HG02981 (cell line): ENCODE results near the gene ITPR1.
"Not testable (repeated sequence)": the region's sequence is repeated elsewhere in the genome, so short reads cannot be mapped to it uniquely, and the experiment has no call there.

Experiments used
- ATAC-seq: cut with Tn5 transposase; IDR thresholded peaks from one replicate; pipeline ENCODE4 v1.9.1; 2021; ENCODE audit warnings: mild to moderate bottlenecking, moderate library complexity; ENCODE audit not compliant: unreplicated experiment

ITPR1 gene

DNA sequence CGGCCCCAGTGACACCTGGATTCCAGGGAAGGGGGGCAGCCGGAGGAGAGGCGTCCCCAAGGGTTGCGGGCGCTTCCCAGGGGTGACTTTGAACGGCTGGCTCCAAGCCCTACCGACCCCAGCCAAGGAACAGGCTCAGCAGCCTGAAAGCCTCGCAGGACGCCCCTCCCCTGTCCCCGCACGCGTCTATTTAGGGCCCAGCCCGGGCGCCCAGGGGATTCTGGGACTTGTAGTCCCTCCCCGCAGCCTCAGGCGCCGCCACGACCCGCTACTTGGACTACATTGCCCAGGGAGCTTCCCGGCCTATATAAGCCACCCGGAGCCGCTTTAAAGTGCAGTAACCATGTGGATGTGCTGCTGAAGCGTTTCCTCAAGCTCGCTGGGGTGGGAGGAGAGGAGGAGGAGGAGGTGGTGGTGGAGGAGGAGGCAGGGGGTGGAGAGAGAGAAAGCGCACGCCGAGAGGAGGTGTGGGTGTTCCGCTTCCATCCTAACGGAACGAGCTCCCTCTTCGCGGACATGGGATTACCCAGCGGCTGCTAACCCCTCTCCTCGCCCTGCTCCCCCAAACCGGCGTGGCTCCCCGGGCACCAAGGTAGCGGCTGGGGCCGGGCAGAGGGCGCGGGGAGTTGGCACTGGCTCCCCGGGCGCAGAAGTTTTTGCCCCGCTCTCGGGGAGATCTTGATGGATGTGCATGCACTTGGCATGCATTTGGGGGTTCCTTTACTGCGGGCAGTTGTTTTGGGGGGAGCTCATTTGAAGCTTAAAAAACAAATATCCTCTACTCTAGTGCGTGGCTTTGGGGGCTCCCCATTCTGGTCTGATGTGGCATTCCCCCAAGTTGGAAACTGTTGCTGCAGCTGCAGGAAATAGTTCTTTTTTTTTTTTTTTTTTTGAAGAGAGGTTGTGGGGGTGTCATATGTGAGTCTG, at the start of gene ITPR1:
Gene ITPR1, plus strand, starts transcription at position 335 of the 927 bp plus-strand sequence. CDS start 23,144 bp downstream, outside the sequence.
- ATAC-seq, result peak; percentile 95

DNA sequence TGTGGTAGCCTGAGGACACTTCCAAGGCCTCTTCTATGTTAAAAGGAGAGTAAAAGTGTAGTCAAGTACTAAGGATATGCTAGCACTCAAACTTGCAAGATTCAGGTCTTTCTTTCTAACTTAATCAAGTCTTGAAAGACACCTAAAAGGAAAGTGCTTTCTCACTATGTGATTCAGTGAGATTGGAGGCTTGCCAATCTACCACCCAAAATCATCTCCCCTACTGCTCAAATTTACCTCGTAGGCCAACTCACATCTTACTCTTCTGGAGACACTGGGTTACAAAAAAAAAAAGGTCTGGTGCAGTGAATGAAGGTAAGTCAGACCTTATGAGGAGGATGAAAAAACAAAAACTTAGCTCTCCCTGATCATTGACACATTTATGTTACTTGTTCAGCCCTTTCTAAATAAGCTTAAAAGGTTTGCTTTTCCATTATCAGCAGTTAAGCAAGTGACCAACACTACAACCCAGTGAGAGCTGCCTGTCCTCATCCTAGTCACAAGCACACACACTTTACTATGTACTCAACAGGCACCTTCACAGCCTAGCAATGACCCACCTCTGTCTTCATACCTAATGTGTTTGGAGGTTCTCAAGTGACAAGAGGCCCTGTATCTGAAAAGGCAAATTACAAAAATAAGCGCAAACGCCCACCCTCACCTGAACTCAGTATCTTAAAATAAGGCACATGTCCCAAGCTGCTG, 45.7 kb upstream of the ITPR1 start:
- ATAC-seq, result no peak

DNA sequence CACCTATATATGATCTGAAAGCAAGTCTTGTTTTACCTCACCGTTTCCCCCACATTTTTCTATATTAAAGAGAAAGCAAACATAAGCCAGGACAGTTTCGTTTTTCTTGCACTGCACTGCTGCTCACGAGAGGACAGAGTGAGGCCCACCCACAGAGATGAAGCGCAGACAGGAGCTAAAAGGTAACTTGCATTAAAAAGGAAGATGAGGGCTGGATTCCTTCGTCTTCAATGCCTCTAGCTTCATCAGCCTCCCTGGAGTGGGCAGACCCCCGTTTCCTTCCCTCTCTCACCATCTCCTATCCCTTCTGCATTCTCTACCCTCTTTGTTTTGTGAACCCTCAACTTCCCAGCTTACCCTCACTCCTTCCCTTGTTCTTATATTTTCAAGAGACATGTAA, 45.0 kb upstream of the ITPR1 start:
- ATAC-seq, result no peak

DNA sequence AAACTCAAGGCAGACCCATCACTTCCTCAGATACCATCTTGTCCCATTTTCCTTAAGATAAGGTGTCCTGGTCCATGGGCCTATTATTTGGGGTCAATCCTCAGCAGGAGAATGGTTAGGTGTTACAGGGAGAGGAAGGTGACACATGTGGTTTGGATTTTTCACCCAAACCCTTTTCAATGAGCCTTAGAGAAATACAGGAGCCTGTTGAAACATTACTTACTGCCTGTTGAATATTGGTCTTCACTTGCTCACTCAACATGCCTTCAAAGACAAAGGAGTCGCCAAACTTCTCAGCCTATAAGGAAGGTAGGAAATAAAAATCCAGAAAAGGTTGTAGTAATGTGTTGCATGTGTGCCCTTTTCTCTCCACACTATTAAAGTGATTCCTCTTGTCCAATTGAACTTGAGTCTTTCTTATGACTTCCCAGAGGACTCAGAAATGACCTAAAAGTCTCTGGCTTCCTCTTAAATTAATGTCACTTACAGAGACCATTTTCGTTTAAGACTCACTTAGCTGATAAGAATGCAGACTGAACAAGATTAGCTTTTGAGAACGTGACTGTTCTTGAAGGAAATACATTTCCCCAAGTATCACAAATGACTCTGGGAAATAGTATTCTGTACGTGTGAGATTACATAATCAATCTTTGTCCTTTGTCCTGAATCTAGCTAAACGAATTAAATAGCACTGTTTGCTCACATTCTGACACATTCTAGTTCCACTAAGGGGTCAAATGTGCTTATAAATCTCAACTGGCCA, 43.9 kb upstream of the ITPR1 start:
- no peak for ATAC-seq

DNA sequence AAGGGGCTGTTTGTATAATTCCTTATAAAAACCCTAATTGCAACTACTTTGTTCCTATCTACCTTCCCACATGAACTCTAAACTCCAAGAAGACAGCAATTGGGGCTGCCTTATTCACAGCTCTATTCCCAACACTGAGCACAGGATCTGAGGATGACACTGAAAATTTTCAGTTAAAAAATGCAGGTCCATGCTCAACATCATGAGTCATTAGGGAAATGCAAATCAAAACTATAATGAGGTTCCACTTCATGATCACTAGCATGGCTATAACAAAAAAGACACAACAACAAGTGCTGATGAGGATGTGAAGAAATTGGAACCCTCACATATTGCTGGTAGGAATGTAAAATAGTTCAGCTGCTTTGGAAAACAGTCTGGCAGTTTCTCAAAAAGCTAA, 39.0 kb upstream of the ITPR1 start:
- ATAC-seq, result no peak

DNA sequence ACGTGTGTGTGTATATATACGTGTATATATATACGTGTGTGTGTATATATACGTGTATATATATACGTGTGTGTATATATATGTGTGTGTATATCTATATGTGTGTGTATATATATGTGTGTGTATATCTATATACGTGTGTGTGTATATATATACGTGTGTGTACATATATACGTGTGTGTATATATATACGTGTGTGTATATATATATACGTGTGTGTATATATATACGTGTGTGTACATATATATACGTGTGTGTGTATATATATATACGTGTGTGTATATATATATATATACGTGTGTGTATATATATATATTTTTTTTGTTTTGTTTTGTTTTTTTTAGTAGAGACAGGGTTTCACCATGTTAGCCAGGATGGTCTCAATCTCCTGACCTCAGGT, 36.4 kb upstream of the ITPR1 start:
- ATAC-seq, result not testable (repeated sequence)

DNA sequence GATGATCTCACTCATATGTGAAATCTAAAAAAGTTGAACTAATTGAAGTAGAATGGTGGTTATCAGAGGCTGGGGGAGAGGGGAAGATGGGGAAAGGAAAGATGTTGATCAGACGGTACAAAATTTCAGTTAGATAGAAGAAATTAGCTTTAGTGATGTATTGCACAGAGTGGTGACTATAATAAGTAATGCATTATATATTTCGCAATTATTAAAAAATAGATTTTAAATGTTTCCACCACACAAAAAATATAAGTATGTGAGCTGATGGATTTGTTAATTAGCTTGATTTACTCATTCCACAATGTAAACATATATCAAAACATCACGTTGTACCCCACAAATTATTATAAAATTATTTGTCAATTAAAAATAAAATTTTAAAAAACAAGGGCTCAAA, 34.2 kb upstream of the ITPR1 start:
- no peak for ATAC-seq

DNA sequence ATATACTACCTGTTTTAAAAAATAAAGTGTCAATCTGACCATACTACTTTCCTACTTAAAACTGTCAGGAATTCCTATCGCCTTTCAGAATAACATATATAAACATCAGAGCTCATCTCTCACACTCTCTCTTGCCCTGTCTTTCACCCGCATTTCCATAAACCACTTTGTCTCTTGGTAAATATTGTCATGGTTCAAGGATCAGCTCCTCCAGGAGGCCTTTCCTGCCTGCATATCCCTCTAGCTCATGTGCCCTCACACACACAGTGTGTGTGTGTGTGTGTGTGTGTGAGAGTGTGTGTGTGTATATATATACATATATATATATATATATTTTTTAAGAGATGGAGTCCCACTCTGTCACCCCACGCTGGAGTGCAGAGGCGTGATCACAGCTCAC, 32.8 kb upstream of the ITPR1 start:
- no peak for ATAC-seq

DNA sequence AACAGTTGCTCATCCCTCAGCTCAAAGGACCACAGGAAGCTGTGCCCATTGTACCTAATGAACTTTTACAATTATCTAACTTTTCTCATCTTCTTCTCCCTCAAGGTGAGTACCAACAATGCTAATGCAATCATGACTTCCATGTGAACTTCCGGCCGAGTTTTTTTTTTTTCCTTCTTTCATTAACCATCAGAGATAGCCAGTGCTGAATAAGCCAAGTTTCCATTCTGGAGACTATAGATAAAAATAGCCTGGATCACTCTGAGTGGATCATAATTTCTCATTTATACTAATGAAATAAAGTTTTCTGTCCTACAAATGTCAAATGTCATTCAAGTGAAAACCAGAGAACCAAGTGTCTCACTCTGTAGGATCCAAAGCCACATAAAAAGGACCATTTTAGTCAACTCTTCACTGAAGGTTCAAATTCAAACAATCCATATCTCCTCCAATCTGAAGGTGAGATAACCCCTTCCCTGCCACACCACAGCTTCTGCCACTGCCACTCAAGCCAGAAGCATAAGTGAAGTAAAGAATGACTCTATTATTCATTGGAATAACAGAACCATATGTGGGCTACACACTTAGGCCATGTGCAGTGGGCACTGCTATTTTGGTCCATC, 31.6 kb upstream of the ITPR1 start:
- ATAC-seq, result no peak

DNA sequence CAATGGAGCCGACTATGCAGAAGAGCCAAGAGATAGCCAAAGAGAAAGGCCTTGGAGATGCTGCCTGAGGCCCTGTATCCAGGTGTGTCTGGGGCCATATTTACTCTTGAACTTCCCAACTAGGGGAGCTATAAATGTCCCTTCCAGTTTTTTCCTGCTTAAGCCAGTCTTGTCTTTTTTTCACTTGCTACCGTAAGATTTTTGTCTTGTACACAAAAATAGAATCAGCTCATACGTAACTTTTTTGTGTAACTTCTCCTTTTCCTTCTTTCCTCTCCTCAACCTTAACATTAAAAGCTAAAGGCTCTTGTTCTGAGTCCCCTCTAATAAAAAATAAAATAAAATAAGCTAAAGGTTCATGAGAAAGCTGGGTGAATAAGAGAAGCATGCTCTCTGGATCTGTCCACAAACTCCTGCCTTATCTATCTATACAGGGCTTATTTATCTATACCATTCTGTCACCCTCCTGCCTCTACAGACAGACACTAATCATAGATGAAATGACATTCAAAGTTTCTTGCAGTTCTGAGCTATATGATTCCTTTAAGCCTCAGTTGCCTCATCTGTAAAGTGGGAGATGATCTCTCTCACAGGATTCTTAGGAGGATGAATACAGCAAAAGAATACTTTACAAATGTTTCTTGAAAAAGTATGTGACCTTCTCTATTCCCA, 30.6 kb upstream of the ITPR1 start:
- ATAC-seq, result no peak

DNA sequence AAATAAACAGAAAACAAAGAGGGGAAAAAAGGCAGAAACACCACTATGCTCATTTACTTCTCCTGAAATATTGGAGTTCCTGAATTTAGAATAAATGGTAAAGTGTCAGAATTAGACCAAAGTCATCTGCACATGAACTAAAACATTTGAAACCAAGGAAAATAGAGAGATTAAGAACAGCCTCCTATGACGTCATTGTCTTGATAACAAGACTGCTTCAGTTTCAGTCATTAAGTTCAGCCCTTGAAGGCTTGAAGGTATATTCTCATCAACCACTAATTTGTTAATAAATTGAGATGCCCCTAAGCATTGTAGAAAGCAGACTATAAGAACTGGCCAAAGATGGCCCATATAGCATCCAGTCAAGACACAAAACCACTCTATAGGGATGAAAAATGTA, 28.6 kb upstream of the ITPR1 start:
- no peak for ATAC-seq

DNA sequence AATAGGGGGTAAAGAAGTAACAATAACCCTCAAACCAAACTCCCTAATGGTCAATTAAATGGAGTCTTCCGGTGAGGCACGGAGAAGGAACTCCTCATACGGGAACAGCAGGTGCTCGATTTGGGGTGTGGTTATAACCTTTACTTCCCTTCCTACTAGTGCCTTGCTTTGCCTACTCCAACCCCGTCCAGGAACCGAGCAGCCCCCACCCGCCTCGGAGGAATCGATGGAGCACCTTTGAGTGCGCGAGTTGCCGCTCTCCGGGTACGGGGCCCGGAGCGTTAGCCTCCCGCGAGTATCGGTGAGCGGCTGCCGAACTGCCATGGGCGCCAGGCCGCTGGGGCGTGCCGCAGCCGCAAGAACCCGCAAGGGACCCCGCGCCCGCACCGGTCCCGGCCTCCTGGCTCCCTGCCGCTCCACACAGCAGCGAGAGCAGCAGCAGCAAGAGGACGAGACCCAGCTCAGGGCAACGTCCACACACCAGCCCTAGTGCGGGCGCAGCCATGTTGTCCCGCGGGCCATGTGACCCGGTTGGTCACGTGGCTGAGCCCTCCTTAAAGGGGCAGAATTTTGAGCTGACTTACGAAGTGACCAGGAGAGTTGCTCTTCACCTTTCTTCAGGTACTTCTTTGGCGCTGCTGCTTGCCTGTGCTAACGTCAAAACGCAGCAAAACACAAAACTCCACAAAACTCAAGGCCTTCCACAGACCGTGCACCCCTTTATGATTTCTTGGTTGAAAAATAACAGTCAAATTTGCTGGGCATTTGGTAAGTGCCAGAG, 26.2 kb upstream of the ITPR1 start, which contains the start of gene SUMF1:
Gene SUMF1, minus strand, starts transcription at position 529 of the 781 bp plus-strand sequence. Its CDS starts 24 bp downstream, at position 505.
- peak; percentile 100 for ATAC-seq

DNA sequence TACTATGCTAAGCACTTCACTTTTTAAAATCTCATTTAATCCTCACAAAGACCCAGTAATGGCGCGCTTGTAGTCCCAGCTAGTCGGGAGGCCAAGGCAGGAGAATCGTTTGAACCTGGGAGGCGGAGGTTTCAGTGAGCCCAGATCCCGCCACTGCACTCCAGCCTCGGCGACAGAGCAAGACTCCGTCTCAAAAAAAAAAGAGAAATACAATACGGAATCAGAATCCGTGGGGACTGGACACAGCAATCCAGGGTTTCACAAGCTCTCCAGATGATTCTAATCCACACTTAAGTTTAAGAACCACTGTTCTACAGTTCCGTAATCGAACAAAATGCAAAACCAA, 25.7 kb upstream of the ITPR1 start:
- ATAC-seq, result no peak

DNA sequence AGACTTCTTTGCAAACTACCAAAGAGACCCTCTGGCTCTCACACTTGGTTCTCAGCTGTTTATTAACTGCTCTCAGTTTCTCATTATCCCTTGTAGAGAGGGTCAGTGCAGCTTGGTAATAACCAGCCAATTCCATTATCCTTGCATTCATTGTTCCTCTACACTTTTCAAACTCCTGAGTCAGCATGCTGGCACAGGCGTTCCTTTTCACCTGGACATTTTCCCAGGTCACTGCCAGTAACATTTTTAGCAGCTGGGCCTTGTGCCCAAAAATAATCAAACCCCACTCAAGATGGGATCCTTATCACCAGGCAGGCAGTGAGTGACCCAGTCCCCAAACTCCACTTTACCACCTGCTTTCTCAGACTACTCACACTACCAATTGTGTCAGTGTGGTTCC, 21.2 kb upstream of the ITPR1 start:
- no peak for ATAC-seq

DNA sequence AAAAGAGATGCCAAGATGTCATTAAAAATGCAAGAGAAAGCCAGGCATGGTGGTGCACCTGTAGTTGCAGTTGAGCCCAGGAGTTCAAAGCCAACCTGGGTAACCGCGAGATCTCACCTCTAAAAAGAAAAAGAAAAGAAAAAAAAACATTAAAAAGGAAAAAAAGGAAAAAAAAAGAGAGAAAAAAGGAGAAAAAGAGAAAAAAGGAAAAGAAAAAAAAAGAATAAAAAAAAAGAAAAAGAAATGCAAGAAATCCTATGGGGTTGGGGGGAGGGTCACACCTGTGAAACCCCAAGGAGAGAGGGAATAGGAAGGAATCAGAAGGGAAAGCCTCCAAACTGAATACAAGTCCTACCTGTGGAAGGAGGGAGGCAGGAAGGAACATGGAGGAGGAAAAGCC, 20.8 kb upstream of the ITPR1 start:
- ATAC-seq, result no peak

DNA sequence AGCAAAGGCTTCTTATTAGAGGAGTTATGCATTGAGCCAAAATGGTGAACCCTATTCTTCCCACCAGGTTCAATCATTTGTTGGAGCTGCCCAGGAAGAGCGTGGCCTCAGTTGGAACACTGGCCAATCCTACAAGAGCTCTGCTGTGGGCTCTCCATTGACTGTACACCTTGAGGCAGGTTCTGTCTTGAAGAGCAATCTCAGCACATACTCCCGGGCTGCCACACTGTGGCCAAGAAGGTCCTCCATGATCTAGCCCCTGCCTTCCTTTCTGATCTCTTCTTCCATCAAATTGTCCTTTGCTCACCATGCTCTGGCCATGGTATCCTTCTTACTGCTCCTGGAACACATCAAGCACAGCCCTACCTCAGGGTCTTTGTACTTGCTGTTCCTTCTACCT, 20.4 kb upstream of the ITPR1 start:
- no peak for ATAC-seq

DNA sequence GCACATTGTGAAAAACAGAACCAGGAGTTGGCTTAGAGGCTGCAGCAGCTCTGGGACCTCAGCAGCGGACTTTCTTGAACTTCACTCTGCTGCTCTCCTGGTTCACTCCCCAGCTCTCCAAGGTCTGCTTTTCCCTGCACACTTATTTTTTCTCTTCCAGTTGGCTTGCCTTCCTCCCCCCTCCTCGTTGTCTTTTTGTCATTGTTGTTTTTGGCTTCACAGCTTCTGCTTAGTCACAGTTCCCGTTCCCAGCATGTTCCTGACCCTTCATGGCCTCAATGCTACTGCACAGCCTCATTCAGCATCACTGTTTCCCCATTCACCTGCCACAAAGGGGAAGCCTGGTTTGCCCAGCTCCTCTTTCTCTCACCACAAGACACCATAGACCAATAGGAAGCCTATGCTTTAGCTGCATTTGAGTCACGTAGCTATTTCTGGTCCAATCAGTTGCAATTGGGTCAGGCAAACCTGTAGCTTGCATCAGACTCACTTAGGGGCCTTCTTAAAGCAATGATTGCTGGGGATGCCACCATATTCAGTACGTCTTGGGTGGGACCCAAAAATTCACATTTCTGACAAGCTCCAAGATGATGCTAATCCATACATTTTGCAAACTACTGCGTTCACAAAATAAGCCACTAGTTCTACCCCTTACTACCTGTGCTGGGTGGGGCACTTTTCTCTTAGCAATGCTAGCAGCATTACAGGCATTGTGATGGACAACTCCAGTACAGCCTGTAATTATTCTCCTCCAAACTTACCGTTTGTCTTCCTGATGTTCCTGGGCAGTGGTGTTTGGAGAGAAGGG, 18.3 kb upstream of the ITPR1 start:
- ATAC-seq, result peak; percentile 55

DNA sequence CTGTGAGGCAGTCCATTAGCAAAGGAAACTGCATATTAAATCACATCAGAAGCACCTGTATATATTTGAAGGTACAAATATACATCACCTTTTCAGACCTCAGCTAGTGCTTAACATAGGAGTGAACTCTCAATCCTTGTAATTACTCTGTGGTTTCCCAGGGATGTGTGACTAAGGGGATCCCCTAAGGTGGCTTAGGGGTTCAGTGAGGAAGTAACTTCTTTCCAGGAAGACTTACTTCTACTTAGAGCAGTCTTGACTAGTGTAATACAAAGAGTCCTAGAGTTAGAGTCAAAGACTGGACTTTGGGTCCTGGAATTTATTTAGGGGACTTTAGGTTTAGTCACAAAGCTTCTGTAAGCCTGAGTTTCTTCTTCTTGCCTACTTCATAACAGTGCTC, 17.3 kb upstream of the ITPR1 start:
- no peak for ATAC-seq

DNA sequence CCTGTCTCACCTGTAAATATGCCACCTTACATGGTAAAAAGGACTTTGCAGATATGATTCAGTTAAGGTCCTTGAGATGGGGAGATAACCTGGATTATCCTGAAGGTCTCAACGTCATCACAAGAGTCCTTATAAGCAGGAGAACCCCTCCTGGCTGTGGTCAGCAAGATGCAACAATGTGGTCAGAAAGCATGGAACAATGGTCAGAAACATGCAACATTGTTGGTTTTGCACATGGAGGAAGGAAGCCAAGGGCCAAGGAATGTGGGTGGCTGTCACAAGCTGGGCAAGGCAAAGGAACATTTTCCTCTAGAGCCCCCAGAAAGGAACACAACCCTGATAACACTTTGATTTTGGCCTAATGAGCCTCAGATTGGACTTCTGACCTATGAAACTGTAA, 16.7 kb upstream of the ITPR1 start:
- ATAC-seq, result no peak
